Measurements from ENCODE around the gene GSN.
A peak's percentile ranks its signal among the peaks of the same experiment; 100 is the strongest.

GSN gene

GRCh38 chr9:121303456-121304451 is 35.8 kb downstream of the GSN start:
- DNase-seq (ENCODE audit: low spot score), result no peak

- DNase-seq (ENCODE audit: low spot score), result no peak
These were observed 36.7 kb downstream of the GSN start for GRCh38 chr9:121304707-121305106.

GRCh38 chr9:121305269-121305994 is 37.5 kb downstream of the GSN start:
- DNase-seq (ENCODE audit: low spot score), result peak; percentile 37

- no peak for DNase-seq (ENCODE audit: low spot score)
These were observed 40.0 kb downstream of the GSN start for GRCh38 chr9:121307976-121308375.

GRCh38 chr9:121308765-121309164 is 40.8 kb downstream of the GSN start:
- DNase-seq (ENCODE audit: low spot score), result no peak

GRCh38 chr9:121309171-121309570 is 41.2 kb downstream of the GSN start:
- no peak for DNase-seq (ENCODE audit: low spot score)

GRCh38 chr9:121309833-121310425 is 42.0 kb downstream of the GSN start:
- no peak for DNase-seq (ENCODE audit: low spot score)

GRCh38 chr9:121310571-121310970 is 42.6 kb downstream of the GSN start:
- no peak for DNase-seq (ENCODE audit: low spot score)

- DNase-seq (ENCODE audit: low spot score), result no peak
These were observed 44.2 kb downstream of the GSN start for GRCh38 chr9:121312169-121312568.

- DNase-seq (ENCODE audit: low spot score), result no peak
These were observed 45.6 kb downstream of the GSN start for GRCh38 chr9:121313458-121314152.

GRCh38 chr9:121316378-121316777 is 48.4 kb downstream of the GSN start:
- DNase-seq (ENCODE audit: low spot score), result no peak

- no peak for DNase-seq (ENCODE audit: low spot score)
These were observed 49.0 kb downstream of the GSN start for GRCh38 chr9:121316852-121317373.

- DNase-seq (ENCODE audit: low spot score), result peak; percentile 43
These were observed 50.0 kb downstream of the GSN start for GRCh38 chr9:121317737-121318630.

GRCh38 chr9:121318631-121319382 is 50.8 kb downstream of the GSN start:
- DNase-seq (ENCODE audit: low spot score), result no peak

GRCh38 chr9:121319383-121319780 is 51.4 kb downstream of the GSN start:
- no peak for DNase-seq (ENCODE audit: low spot score)

GRCh38 chr9:121321016-121321503 is 53.1 kb downstream of the GSN start:
- no peak for DNase-seq (ENCODE audit: low spot score)

- DNase-seq (ENCODE audit: low spot score), result no peak
These were observed 54.2 kb downstream of the GSN start for GRCh38 chr9:121322037-121322736.

- DNase-seq (ENCODE audit: low spot score), result no peak
These were observed 54.9 kb downstream of the GSN start for GRCh38 chr9:121322737-121323448.
